ENCODE data around the gene ZNF771.
A peak's percentile ranks its signal among the peaks of the same experiment; 100 is the strongest.
"Not testable (repeated sequence)": the region's sequence is repeated elsewhere in the genome, so short reads cannot be mapped to it uniquely, and the experiment has no call there.

Gene ZNF771

DNA sequence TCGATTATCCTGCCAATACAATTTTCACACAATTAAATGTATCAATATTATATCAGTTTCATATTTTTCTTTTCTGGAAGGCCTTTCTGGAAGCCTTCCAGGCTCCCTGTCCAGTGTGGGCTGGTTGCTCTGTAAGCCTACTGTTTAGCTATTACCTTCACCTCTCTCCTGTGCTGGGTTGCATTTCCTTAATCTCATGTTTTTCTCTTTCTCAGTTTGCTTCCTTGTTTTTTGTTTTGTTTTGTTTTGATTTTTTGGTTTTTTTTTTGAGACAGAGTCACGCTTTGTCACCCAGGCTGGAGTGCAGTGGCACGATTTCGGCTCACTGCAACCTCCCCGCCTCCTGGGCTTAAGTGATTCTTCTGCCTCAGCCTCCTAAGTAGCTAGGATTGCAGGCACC, 31.4 kb downstream of the ZNF771 start:
- DNase-seq = no peak

DNA sequence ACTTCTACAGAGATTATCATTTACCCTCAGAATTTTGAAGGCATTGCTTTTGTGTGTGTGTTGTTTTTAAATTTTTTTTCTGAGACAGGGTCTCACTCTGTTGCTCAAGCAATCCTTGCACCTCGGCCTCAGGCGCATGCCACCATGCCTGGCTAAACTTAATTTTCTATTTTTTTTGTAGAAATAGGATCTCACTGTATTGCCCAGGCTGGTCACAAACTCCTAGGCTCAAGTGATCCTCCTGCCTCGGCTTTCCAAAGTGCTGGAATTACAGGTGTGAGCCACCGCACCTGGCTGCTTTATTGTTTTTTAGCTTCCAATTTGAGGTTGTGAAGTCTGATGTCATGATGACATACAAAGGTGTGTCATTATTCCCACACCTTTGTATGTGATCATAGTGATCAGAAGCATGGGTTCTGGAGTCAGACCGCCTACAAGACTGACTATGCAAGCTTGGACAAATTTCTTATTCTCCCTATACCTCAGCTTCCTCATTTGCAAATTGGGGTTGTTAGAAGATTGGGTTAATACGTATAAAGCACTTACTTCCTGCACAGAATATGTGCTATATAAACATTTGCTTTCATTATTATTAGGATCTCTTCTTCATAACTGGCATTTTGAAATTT, 32.4 kb downstream of the ZNF771 start:
- DNase-seq = no peak

DNA sequence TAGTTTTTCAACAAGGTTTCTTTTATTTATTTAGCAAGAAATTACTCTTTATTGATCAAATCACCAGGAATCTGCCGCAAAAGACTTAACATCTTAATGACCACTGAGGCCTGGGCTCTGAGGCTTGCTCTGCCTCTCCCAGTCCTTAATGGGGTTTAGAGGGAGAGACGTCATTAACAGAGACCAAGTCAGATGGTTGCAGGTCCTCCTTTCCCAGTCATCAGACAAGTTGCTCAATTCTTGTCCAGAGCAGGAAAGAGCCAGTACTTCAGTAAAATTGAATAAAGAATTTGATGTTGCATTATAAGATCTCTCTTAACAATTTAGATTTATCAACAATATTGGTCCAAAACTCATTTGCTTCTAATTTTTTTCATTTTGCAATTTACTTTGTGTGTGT, 36.2 kb downstream of the ZNF771 start:
- no peak for DNase-seq

- DNase-seq = no peak
Measured at GRCh38 chr16:30444231-30445148, 37.1 kb downstream of the ZNF771 start.

DNA sequence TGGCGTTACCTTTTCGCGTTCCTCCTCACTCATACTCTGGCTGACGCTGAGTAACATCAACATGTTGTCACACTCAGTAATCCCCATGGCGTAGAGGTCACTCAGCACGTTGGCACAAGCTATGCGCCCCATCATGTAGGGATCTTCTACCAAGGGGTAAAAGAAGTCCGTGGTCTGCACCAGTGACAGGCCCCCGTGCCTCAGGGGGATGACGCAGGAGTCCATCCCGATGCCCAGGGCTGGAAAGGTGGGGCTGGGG, 37.7 kb downstream of the ZNF771 start:
- no peak for DNase-seq

DNA sequence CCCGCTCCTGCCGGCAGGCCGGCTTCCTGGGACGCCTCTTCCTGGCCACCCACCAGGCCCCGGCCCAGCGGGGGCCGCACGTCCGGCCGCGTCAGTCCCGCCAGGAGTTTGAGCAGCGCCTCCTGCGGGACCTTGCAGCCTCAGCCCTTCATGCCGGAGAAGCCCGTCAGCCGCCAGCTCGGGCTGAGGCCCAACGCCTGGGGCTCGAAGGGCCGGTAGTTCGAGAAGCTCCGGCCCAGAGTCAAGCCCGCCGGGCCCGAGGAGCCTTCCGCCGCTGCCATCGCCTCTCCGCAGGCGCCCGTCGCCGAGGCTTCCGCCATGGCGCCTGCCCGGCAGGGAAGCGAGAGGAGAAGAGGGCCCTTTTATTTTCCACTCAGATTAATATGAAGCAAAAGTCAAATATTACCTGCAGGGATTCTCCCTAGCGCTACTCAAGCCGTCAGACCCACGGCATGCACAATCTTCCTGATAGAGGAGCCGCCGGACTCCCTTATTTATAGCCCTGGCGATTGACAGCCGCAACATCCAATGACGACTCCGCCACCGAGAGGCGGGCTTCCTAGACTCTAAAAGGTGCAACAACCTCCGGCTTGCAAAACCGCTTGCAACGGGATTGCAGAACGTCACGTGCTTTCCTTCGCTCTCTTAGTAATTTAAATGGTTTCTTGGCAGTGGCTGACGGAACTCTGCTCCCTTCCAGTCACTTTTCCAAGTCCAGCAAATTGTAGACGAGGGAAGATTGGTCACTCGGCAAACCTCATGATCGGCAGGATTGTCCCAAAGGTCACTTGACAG, 38.2 kb downstream of the ZNF771 start, which contains the start of gene SEPHS2:
TSS of gene SEPHS2 (minus strand) at position 467 of the 795 bp plus-strand sequence. CDS start at position 320, 147 bp downstream.
- peak; percentile 97 for DNase-seq

DNA sequence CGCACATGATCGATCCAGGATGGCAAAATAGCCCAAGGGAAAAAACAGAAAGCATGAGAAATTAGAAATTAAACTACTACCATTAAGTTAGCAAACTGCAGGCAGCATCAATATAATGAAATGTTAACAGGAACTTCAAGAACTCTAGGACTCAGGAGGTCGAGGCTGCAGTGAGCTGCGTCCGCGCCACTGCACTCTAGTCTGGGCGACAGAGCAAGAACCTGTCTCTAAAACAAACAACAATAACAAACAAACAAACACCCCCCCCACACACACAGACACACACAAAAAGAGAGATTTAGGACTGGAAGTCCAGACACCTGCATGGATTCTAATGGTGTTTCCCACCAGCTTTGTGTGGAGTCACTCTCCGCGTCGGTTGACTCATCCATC, 38.8 kb downstream of the ZNF771 start:
- no peak for DNase-seq

DNA sequence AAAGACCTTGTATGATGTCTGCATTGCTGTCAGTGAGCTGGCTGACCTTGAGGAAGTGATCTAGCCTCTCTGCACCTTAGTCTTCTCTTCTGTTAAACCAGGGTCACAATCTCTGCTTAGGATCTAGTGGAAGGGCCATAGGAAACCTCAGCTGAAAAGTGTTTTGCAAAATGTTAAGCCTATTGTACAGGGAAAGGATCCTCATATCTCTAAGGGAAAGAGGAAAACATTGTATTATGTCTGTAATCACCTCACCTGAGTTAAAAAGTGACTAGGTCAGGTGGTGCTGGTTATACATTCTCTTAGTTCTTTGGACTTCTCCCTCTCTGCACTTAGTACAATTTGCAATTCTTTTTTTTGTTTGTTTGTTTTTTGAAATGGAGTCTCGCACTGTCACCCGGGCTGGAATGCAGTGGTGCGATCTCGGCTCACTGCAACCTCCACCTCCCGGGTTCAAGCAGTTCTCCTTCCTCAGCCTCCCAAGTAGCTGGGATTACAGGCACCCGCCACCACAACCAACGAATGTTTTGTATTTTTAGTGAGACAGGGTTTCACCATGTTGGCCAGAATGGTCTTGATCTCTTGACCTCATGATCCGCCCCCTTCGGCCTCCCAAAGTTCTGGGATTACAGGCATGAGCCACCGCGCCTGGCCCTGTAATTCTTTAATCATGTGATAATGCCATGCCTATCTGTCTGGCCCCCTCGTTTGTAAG, 40.3 kb downstream of the ZNF771 start:
- DNase-seq = no peak

GRCh38 chr16:30449116-30449435, 41.7 kb downstream of the ZNF771 start:
- DNase-seq = no peak

DNA sequence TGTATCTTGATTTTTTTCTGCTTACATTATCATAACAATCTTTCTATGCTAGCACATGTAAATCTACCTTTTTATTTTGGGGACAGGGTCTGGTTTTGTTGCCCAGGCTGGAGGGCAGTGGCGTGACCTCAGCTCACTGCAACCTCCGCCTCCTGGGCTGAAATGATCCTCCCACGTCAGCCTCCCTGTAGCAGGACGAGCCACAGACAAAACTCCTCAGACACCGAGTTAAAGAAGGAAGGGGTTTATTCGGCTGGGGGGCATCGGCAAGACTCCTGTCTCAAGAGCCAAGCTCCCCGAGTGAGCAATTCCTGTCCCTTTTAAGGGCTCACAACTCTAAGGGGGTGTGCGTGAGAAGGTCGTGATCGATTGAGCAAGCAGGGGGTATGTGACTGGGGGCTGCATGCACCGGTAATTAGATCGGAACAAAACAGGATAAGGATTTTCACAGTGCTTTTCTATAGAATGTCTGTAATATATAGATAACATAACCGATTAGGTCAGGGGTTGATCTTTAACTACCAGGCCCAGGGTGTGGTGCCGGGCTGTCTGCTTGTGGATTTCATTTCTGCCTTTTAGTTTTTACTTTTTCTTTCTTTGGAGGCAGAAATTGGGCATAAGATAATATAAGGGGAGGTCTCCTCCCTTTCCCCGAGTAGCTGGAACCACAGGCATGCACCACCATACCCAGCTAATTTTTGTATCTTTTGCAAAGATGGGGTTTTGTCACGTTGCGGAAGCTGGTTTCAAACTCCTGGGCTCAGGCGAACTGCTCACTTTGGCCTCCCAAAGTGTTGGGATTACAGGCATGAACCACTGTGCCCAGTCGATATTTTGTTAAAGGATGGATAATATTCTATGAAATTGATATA, 45.5 kb downstream of the ZNF771 start:
- not testable (repeated sequence) for DNase-seq

GRCh38 chr16:30456302-30456701, 48.9 kb downstream of the ZNF771 start:
- no peak for DNase-seq

- no peak for DNase-seq
Measured at GRCh38 chr16:30457256-30457655, 49.9 kb downstream of the ZNF771 start.

- DNase-seq = no peak
Measured at GRCh38 chr16:30457743-30458560, 50.5 kb downstream of the ZNF771 start.

DNA sequence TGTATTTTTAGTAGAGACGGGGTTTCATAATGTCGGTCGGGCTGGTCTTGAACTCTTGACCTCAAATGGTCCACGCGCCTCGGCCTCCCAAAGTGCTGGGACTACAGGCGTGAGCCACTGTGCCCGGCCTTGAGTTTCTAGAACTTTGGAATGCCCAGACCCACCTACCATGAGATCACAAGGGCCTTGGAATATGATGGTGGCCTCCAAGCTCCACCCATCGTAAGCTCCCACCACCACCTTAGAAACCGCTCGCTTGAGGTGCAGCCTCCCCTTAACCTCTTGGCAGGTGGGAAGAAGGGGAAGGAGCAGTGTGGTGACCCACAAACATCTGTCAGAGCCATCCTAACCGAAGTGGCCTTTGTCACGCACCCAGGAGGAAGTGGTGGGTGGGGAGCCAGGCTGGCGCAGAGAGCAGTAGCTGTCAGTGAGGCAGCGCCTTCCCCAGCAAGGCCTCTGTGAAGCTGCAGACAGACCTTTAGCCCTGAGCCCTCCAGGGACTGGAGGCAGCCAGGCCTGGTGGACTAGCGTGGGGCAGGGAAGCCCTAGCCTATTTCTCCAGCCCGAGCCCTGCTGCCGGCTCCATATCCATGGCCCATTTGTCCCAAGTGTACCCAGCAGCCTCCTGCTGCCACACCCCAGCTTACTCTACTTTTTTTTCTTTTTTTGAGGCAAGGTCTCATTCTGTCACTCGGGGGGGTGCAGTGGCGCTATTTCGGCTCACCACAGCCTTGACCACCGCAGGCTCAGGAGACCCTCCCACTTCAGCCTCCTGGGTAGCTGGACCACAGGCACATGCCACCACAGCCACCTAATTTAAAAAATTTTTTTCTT, 51.4 kb downstream of the ZNF771 start:
- DNase-seq = peak; percentile 92

GRCh38 chr16:30459456-30459855, 52.0 kb downstream of the ZNF771 start:
- DNase-seq = no peak

DNA sequence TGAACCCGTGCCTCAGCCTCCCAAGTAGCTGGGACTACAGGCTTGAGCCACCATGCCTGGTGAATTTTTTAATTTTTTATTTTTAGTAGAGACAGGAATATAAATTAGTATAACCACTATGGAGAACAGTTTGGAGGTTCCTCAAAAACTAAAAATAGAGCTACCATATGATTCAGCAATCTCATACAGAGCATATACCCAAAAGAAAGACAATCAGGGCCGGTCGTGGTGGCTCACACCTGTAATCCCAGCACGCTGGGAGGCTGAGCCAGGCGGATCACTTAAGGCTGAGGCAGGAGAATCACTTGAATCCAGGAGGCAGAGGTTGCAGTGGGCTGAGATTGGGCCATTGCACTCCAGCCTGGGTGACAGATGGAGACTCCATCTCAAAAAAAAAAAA, 54.0 kb downstream of the ZNF771 start:
- DNase-seq = not testable (repeated sequence)

DNA sequence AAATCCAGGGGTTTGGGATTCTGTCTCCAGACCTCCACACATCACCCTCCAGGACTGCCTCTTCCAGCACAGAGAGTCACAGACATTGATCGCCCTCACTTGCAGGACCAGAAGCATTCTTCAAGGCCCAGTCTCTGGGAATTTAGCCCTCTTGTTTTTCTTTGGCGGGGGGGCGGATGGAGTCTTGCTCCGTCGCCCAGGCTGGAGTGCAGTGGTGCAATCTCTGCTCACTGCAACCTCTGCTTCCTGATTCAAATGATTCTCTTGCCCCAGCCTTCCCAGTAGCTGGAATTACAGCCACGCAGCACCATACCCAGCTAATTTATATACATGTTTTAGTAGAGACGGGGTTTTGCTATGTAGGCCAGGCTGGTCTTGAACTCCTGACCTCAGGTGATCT, 56.7 kb downstream of the ZNF771 start:
- no peak for DNase-seq
